DMS153 (cell line): Measurements from ENCODE around the gene CRACR2A.

Source experiments
- DNase-seq: peaks from one replicate; lab custom pipeline; 2025; lab: John Stamatoyannopoulos, UW

CRACR2A gene

DNA sequence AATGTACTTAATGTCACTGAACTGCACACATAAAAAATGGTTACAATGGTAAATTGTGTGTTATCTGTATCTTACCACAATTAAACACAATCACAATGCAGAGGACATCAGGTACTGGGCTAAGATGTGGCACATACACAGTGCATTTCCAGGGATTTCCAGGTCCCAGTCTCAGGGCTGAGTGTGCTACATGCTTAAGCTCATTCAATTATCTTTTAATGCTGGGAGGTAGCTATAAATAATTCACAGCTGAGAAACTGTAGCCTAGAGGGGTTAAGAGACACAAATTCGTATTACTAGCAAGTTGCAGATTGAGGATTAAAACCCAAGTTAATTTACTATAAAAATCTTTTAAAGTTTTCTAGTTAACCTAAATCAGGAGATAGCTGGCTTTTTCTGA lies 67.1 kb downstream of the CRACR2A start:
- no peak for DNase-seq

DNA sequence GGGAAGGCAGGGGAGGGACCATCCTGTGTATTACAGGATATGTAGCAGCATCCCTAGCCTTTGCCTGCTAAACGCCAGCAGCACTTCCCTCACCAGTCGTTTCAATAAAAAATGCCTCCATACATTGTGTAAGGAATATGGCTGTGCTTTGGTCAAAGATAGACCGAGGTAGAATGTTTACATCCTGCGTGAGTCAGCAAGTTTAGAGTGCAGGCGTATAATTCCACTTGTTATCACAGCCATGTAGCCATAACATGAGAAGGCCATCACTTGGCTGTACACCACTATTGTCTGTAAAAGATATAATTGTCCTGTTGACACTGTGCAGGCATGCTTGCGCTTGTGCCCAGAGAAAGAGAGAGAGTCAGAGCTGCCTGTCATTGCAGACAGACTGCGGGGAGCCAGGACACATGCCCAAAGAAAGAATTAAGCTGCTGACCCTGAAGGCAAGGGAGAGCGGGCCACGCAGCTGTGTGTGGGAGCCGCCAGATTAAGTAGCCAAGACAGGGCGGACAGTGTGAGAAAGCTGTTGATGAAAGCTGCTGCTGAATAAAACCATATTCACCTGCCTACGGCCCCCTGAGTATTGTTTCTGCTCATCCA lies 68.4 kb downstream of the CRACR2A start:
- DNase-seq = peak; percentile 83

DNA sequence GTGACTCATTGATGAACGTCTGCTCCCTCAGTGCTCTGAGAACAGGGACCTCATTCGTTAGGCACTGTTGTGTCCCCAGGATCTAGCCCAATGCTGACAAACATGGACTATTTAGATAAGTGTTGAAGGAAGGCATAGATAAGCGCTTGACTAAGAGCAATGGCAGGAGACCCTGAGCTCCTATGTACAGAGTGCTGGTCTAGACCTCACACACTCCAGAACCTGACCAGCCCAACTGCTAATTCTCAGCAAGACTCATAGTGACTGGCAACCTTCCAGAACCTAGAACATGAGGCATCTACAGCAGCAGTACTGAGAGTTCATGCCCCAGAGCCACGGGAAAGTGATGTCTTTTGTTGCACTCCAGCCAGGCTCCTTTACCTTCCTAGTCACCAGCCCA lies 69.2 kb downstream of the CRACR2A start:
- no peak for DNase-seq

DNA sequence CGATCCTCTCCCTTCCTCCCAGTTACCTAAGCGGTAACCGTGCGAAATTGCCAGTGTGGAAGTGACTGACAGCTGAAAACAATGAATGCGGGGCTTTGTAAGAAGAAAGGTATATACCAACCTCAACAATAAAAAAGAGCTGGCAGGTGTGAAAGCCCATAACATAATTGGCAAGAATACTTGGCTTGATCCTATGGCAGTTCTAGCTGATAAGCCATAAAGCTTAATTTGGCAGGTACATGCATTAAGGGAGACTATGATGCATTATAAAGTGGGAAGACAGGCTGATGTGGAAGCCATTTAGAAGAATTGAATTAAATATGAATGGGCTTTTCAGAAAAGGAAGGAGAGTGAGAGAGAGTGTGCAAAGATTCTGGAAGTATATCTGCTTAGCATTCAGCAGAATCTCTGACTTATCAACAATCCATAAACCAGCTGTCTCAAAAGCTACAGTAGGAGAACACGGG lies 71.3 kb downstream of the CRACR2A start:
- no peak for DNase-seq

DNA sequence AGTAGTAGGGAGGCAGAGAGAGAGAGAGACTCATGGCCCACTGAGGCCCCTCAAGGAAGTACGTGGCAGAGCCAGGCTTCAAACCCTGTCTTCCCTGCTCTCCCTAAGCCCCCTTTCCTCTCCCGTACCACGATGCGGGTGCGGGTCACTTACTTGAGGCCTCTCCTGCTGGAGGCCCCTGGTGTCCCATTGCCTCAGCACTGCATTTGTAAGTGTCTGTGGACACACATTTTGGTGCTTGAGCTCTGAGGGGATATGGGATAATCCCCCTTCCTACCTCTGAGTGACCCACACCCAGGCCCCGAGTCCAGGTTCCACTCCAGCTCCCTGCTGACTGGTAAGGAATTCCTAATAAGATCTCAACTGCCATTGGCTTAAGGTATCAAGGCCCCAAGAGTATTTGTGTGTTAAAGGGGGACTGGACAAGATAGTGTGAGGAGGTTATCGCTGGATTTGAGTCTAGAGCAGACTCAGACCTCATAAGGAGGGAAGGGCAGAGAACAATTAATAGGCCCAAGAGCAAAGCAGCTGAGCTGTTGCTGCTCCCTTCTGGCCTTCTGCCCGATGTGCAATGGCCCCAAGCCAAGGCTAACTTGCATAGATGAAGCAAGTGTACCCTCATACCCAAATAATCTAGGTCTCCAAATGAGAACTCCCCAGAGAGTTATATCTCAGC lies 71.9 kb downstream of the CRACR2A start:
- DNase-seq = peak; percentile 77

DNA sequence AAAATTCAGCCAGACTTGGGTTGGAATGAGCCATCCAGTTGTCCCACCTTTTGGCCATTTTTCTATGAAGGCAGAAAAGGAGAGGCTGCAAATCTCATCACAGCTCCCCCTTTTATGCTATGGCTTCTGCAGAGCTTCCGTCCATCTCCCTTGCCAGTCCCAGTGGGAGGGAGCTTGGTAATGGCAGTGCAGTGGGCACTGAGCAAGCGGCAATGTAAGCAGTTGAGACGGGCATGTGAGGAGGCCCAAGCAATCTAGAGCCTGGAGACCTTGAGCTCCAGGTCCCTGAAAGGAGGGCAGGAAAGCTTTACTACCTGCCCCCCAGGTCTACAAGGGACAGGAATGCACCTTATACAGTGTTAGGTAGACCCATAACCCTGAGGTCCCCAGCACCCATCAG lies 73.1 kb downstream of the CRACR2A start:
- DNase-seq = no peak

DNA sequence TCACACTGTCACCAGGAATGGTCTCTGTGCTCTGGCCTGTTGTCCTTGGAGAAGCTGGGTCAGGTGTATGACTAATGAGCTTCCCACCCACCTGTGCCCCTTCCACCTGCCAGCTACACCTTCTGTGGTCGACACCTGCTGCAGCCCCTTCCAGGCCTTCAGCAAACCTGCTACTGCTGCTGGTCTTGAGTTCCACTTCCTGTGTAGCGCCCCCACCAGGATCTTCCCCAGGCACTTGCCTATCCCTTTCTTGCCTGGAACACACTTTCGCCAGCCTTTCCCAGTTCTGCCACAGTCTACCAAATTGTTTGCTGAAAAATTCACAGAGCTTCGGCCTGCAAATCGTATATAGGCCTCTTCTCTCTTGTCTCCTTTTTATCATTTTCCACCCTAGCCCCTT lies 75.3 kb downstream of the CRACR2A start:
- DNase-seq = no peak

DNA sequence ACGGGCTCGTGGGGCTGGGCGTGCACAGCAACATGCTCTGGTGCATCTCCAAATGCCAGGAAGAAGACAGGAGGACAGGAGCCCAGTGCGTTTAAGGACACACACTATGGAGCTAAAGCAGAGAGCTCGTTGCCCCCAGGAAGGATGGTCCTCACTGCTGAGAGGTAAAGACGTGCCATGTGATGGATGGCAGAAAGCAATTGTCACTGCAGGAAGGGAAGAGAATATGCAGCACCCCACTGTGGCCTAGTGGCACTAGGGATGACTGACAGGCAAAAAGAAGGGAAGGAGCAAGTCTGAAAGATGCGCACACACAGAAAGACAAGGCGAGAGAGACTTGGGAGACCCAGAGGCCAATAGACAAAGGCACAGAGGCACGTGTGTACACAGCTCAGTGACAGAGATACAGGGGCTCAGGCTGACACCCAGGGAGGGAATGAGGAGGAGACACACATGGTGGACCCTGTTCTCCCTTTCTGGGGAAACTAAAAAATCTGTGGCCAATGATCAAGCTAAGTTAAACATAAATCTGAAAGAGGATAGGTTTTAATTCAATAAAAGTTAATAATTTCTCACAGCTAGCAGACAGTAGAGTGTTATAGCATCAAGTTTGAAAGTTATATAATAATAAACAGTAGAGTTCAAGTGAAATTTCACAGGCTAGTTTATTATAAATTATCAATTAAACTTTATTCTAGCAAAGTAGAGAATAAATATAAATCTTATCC lies 78.8 kb downstream of the CRACR2A start:
- DNase-seq = no peak

DNA sequence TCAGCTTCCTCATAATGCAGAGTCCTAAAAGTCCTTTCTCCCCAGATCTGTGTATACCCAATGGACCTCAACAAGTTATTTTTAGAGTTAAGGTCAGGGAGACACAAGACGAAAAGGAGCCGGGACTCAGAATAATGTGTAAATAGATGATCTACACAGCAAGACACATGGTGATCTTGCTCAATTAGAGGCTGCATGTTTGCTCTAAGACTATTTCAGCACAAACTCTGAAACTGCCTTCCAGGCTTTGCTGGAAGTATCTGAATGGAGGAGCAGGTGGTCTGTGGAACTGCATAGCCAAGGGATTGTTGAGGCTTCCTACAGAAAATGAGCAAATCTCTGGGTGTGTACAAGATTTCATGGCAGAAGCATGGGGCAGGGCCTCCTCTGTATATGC lies 80.8 kb downstream of the CRACR2A start:
- no peak for DNase-seq

DNA sequence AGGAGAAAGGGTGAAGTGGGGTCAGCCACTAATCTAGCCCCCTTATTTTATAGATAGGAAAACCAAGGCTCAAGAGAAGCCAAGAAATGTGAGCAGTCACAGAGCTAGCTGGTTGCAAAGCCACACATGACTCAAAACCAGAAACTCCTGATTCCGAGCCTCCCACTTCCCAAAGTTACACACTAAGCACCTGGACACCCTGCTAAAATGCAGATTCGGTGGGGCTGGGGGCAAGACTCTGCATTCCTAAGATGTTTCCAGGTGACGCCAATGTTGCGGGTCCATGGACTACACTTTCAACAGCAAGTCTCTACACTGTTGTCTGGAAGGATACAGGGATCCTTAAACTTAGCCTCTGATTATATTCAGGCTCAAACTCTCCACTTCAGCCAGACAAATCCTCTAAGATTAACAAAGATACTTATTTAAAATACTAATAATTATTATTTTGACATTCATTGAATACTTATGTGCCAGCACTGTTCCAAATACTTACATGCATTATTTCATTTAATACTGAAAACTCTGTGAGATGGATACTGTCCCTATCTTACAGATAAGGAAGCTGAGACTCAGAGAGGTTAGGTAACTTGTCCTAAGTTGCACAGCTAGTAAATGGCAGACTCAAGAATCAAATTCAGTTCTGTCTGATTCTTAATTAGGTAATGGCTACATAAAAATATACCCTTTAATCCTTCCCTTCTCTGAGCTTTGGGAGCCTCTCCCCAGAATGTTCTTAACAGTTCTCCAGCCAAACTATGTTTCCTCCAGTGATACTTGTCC lies 81.4 kb downstream of the CRACR2A start:
- DNase-seq = no peak

DNA sequence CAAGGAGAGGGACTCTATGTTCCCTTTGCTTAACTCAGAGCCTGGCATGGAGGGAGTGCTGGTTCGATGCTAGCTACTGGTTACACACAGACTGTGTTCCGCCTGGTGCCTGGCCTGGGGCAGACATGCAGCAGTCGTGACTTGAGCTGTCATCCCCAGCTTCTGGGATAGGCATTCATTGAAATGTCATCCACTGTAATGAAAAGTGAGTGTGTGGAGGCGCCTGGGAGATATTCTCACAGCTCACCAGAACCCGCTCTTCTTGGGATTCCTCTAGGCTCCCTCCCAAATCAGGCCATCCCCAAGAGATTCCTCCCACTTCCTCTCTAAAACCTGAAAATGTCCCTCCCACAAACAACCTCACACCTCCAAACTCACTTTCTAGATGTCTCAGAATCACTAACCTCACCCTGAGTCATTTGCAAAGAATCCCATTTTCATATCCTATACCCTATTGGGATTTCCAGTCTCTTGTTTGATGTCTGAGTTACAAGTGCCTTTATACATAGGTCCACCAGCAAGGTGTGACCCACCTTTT lies 82.8 kb downstream of the CRACR2A start:
- no peak for DNase-seq

DNA sequence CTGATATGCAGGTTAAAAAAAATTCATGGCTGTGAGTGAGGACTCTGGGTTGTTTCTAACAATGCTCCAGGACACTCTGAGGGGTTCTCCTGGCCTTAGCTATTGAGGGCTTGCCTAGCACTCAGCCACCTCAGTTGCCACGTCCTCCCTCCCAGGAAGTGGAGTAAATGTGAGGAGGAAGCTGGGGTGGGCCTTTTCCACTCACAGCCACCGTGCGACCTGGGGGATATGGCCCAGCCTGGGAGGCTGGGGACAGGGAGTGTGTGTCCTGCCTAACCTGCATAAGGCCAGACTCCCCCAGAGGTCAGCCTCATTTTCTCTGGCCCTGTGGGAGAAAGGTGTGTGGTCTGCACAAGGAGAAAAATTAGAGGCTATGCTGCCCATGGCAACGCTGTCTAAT lies 83.3 kb downstream of the CRACR2A start:
- DNase-seq = no peak

DNA sequence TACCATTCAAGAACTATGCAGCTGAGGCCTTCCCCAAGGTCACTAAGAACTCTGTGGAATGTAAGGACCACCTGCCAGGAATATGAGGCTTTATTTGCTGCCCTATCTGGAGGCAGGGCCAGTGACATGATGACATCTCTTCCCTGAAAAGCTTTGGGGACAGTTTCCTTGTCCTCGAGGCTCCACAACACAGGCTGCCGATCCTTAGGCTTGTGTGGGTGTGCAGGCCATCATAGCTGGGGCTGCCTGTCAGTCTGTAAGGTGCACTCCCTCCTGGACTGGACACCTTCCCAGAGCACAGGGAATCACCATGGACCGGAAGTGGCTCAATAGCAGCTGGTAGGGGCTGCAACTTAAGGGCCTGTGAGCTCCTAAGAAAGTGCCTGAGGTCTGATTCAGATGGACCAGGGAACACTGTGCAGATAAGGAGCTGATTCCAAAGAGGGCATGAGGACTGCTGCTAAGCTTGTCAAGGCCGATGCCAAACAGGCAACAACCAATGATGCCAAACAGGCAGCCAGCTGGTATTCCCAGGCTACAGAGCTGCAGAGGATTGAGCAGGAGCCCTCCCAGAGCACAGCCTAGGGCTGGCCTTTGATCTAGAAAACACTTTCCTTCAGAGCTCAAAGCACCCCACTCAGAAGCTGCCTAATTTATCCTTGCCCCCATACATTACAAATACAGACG lies 84.3 kb downstream of the CRACR2A start:
- DNase-seq = no peak

DNA sequence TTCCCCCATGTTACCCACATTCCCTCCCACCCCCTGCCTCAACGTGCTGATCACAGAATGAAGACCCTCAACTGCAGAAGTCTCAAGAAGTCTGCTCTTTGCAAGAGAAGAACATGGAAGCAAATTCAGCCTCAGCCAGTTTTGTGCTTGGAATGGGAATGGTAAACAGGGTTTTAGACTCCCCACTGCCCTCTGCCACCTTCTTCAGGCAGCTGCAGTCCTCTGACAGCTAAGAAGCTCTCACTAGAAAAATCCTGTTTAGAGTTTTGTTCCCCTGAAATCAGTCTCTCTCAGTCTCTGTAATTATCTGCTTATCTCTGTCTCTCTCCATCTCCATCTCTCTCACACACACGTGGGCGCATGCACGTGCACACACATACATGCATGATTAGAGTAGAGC lies 85.4 kb downstream of the CRACR2A start:
- no peak for DNase-seq

DNA sequence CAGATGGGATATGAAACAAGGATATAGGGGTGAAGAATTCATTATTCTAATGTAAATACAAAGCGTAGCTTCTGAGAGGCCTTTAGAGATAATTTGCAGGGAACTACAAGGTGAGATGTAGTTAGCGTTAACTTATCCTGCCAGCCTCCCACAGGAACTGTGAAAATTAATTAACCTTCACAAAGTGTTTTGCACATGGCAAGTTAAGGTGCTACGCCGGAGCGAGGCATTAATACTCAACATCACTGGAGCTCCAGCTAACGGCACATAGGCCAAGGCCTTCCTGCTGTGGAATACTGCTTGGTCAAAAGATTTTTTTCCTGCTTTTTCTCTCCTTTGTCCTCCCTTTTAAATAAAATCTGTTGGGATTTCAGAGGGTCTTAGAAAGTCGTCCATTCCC lies 86.5 kb downstream of the CRACR2A start:
- no peak for DNase-seq

DNA sequence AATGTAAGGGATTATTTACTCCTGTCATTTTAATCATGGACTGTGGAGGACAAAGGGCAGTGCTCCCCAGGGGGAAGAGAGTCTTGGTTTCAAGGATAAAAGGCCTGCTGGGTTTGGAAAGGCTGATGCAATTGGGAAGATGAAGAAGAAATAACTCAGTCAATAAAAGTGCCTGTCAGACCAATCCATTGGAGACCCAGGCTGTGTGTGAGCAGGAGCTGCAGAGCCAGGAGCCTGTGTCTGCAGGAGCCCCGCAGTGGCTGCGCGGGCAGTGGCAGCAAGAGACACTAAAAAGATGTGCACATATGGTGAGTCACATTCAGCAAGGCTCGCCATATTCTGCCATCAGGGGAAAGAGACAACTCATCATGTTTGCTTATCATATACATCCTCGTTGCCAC lies 90.4 kb downstream of the CRACR2A start:
- peak; percentile 80 for DNase-seq

DNA sequence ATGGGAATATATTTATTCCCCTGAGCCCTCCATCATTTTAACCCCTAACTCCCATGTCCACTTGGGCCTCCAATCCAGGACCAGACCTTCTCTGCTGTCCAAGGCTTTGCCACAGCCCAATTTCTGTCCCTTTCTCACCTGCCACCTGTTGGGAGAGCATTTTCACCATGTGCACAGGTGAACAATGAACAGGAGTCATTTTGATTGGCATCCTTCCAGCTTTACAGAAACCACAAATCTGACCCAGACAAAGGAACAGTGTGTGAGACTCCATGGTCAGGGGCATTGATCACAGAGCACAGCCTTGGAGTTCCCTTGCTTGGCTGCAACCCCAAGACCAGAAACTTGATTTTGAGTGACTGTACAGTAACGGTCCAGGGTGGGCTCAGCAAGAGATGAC lies 91.9 kb downstream of the CRACR2A start:
- peak; percentile 87 for DNase-seq

DNA sequence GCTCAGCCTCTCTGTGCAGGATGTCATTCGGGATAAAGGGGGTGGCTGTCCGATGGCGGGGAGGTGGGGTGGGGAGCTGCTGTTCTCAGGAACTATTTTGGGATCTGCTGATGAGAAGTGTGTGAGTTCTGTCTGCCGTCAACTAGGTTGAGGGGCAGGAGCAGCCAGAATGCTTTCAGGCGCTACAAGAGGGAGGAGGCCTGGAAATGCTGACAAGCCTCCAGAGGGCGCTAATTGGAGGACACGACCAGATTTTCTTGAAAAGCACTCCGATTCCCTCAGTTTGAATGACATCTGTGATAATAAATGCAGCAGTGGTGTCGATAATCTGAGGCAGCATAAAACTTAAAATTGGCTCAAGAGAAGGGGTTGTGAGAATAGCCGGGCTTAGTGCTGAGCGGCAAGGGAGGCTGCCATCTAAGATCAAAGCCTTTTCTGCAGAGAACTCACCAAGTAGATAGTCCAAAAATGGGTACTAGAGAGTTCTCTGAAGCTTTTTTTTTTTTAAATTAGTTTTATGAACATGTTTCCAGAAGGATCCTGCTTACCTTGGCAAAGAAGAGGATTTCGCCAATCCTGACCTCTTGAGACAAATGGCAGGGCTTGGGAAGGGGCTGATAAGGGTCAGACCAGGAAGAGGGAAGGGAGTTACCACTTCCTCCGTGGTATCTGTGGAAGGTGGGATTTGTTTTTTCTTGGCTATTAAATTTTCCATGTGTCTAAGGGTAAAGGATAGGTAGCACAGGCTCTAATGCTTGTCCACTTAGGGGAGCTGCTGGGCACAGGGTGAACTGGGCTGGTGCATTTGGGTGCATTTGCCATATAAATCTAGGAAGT lies 94.4 kb downstream of the CRACR2A start:
- no peak for DNase-seq

DNA sequence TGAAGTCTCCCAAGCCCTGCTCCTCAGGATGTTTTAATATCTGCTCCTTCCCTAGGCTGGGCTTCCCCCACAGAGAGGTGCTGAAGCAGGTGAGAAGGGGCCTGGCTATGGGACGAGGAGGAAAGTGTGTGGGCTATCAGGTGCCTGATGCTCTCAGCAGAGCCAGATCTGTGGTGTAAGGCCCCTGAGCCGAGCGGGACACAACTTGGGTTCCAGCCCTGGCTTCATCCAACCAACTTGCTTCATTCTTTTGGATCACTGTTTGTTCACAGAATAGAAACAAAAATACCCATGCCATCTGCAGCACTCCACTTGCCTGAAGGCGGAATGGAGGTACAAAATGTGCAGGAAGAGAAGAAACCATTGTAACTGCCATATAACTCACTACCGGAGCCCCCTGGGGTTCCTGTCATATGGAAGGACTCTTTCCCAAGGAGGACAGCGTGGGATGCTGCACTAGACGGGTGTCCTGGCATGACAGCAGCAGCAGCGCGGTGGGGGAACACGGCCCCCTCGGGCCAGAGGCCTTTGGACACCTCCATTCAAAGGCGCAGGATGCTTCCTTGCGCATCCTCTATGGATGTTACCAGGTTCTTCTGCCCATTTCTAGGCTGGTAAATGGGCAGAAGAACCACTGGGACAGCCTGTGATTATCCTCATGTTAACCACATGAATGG lies 95.8 kb downstream of the CRACR2A start:
- DNase-seq = no peak

DNA sequence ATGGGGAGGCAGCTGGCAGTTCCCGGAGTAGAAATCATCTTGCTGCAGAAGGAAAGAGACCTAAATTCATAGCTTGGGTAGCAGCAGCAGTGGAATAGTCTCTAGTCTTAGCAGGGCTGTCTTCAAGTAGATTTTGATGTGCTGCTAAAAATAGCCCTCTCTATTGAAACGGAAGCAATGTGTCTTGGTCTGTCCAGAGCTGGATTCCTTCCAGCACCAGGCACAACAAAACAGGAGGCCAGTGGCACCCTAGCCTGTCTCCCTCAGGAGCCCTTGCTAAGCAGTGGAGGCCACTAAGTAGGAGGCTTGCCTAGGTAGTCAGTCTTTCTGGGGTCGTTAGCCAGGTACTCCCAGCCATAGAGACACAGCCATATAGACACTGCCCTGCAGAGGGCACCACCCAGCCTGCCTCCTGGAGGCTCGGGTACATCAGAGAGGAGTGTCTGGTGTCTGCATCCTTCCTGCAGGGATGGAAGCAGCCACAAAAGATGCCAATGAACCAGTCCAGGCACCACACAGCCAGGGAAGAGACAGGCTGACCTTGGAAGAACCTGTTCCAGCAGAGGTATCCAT lies 97.5 kb downstream of the CRACR2A start:
- DNase-seq = peak; percentile 29
